Upper lobe of right lung (tissue), 1 donor: ENCODE measurements around the gene WWOX. TPM values are rescaled to one million over a fixed set of nuclear protein-coding genes. Genes with fewer than 3 reads are reported as not detected.

Experiments used
- ATAC-seq: fragments of 200-7000 bp; cut with Tn5 transposase; one replicate; pipeline ENCODE4 v1.9.1; 2020; ENCODE audit warnings: mild to moderate bottlenecking, moderate library complexity
- DNase-seq: peaks from one replicate; pipeline ENCODE4 v3.0.0-alpha.2; 2020
- H3K27ac ChIP-seq: fragments of 200-600 bp; one replicate; pipeline ENCODE4 v1.8.0; 2022
- H3K27me3 ChIP-seq: fragments of 200-600 bp; one replicate; pipeline ENCODE4 v1.8.0; 2022; ENCODE audit warnings: mild to moderate bottlenecking
- H3K36me3 ChIP-seq: fragments of 200-600 bp; one replicate; pipeline ENCODE4 v1.8.0; 2022
- H3K4me1 ChIP-seq: fragments of 200-600 bp; one replicate; pipeline ENCODE4 v1.8.0; 2022
- H3K4me3 ChIP-seq: fragments of 200-600 bp; one replicate; pipeline ENCODE4 v1.8.0; 2022; ENCODE audit warnings: mild to moderate bottlenecking
- H3K9me3 ChIP-seq: fragments of 200-600 bp; one replicate; pipeline ENCODE4 v1.8.0; 2022
- CTCF ChIP-seq: fragments of 200-600 bp; IDR thresholded peaks from one replicate; pipeline ENCODE4 v1.8.0; 2022; ENCODE audit warnings: antibody characterized with exemption
- intact Hi-C: fragments of 100-400 bp; cut with DNase I; formaldehyde crosslinking; loops from one replicate; pipeline ENCODE4 v1.11.0; 2022
- total RNA-seq: library from RNA; stranded (reverse); fragmentation: NEBNext Ultra II Directional; extraction: Animal tissue kit (Norgen Biotek cat#: 25700); gene quantifications from one replicate; pipeline ENCODE4 v1.2.1, GENCODE V29; 2021
- donor health status: DM: no; HTN: yes; CAD: no; lungs with severe emphysema.

Gene WWOX
- total RNA-seq, 1 donor from 2014 or later, result 17.0 TPM

- H3K27me3 ChIP-seq, result no peaks in the 10 kb centered on the region
- TF ChIP-seq CTCF, result no peak
- no peak overlapping the region for H3K4me3 ChIP-seq
- ATAC-seq (no peak), DNase-seq (no peak)
- H3K4me1 ChIP-seq, result no peaks in the 10 kb centered on the region
- no peaks in the 10 kb centered on the region for H3K9me3 ChIP-seq
- H3K36me3 ChIP-seq, result no peaks in the 10 kb centered on the region
- intact Hi-C loops, result no loop called here
- no peak overlapping the region for H3K27ac ChIP-seq
These were observed 628.1 kb downstream of the WWOX start for GRCh38 chr16:78727536-78727935.

- no peaks in the 10 kb centered on the region for H3K4me1 ChIP-seq
- intact Hi-C loops, result no loop called here
- no peak overlapping the region for H3K4me3 ChIP-seq
- H3K27me3 ChIP-seq, result no peaks in the 10 kb centered on the region
- no peak for TF ChIP-seq CTCF
- ATAC-seq (no peak), DNase-seq (no peak)
- no peak overlapping the region for H3K27ac ChIP-seq
- no peaks in the 10 kb centered on the region for H3K36me3 ChIP-seq
- H3K9me3 ChIP-seq, result no peaks in the 10 kb centered on the region
These were observed 630.2 kb downstream of the WWOX start for GRCh38 chr16:78729687-78730086.

DNA sequence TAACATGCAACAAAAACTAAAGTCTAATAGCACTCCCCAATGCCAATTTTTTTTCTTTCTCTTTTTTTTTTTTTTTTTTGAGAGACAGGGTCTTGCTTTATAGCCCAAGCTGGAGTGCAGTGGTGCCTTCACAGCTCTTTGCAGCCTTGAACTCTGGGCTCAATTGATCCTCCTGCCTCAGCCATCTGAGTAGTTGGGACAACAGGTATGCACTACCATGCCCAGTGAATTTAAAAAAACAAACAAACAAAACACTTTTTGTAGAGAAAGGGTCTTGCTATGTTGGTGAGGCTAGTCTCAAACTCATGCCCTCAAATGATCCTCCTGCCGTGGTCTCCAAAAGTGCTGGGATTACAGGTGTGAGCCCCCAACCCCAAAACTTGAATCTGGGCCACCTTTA lies 632.3 kb downstream of the WWOX start:
- DNase-seq, result no peak
- no peaks in the 10 kb centered on the region for H3K4me1 ChIP-seq
- no peaks in the 10 kb centered on the region for H3K36me3 ChIP-seq
- no peak for TF ChIP-seq CTCF
- no peak for ATAC-seq
- no peak overlapping the region for H3K4me3 ChIP-seq
- no peaks in the 10 kb centered on the region for H3K27me3 ChIP-seq
- H3K9me3 ChIP-seq, result no peaks in the 10 kb centered on the region
- intact Hi-C loops, result no loop called here
- no peak overlapping the region for H3K27ac ChIP-seq

- no peak for ATAC-seq
- Histone ChIP-seq H3K36me3 (no peaks in the 10 kb centered on the region), H3K27me3 (no peaks in the 10 kb centered on the region), H3K27ac (no peak overlapping the region), H3K4me1 (no peaks in the 10 kb centered on the region), H3K9me3 (no peaks in the 10 kb centered on the region), H3K4me3 (no peak overlapping the region)
- no peak for TF ChIP-seq CTCF
- DNase-seq, result no peak
- intact Hi-C loops, result no loop called here
These were observed 633.2 kb downstream of the WWOX start for GRCh38 chr16:78732696-78733095.

- Histone ChIP-seq H3K4me1 (no peaks in the 10 kb centered on the region), H3K4me3 (no peak overlapping the region), H3K27ac (no peak overlapping the region), H3K27me3 (no peaks in the 10 kb centered on the region), H3K36me3 (no peaks in the 10 kb centered on the region), H3K9me3 (no peaks in the 10 kb centered on the region)
- TF ChIP-seq CTCF, result no peak
- no peak for ATAC-seq
- no peak for DNase-seq
- intact Hi-C loops, result no loop called here
These were observed 635.9 kb downstream of the WWOX start for GRCh38 chr16:78735337-78735736.

DNA sequence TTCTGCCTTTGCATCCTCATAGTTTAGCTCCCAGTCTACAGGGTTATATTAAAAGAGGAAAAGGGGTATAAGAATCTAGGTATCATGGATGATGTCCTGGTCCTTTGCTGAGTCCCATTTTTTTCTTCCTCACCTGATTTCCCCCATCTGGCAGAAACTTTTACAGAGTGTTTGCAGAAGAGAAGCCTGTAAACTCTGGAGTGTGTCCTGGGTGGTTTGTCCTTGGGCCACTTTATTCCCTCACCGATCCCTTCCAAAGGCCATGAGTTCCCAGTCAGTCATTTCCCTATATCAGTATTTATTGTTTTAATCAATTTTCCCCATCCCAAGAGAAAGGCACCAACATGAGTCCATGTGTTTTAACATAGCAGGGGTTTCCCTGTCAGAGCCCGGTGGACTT lies 638.2 kb downstream of the WWOX start:
- Histone ChIP-seq H3K4me3 (no peak overlapping the region), H3K4me1 (peaks cover 3% of the 10 kb centered on the region), H3K27me3 (no peaks in the 10 kb centered on the region), H3K27ac (no peak overlapping the region), H3K9me3 (no peaks in the 10 kb centered on the region), H3K36me3 (no peaks in the 10 kb centered on the region)
- DNase-seq, result no peak
- no peak for ATAC-seq
- intact Hi-C loops, result no loop called here
- TF ChIP-seq CTCF, result no peak
